BE2C (cell line): ENCODE results near the gene ARMC6.

Experiments
- DNase-seq: peaks from one replicate; pipeline ENCODE4 v3.0.0-alpha.2; 2020
- H3K27me3 ChIP-seq: fragments of 250-450 bp; sonication (Bioruptor Pico); 2 replicates; pipeline ENCODE4 v1.5.1; 2020; ENCODE audit warnings: mild to moderate bottlenecking
- H3K36me3 ChIP-seq: fragments of 250-450 bp; sonication (Bioruptor Pico); 2 replicates; pipeline ENCODE4 v1.5.1; 2020; ENCODE audit warnings: mild to moderate bottlenecking
- H3K4me1 ChIP-seq: fragments of 250-450 bp; sonication (Bioruptor Pico); 2 replicates; pipeline ENCODE4 v1.5.1; 2020
- H3K4me3 ChIP-seq: 2 replicates; pipeline ENCODE4 v1.5.1; 2011; ENCODE audit warnings: low read depth, low read length
- H3K9me3 ChIP-seq: fragments of 250-450 bp; sonication (Bioruptor Pico); 2 replicates; pipeline ENCODE4 v1.5.1; 2020
- CTCF ChIP-seq: IDR thresholded peaks from 2 replicates; pipeline ENCODE4 v1.5.1; 2012; ENCODE audit warnings: mild to moderate bottlenecking, low read depth, low read length

The ARMC6 gene

GRCh38 chr19:19062454-19063182 is 29.2 kb downstream of the ARMC6 start:
- DNase-seq: peak; percentile 40
- TF ChIP-seq CTCF: no peak
- Histone ChIP-seq H3K4me3 (peak overlapping the region; percentile 43), H3K36me3 (peaks cover 22% of the 10 kb centered on the region), H3K4me1 (no peaks in the 10 kb centered on the region), H3K27me3 (no peaks in the 10 kb centered on the region), H3K9me3 (no peaks in the 10 kb centered on the region)

GRCh38 chr19:19063183-19064097 is 30.0 kb downstream of the ARMC6 start, which contains the start of gene SLC25A42:
TSS of gene SLC25A42 (plus strand) at chr19:19063994. CDS start at chr19:19096125, 32,131 bp downstream.
- Histone ChIP-seq H3K9me3 (no peaks in the 10 kb centered on the region), H3K36me3 (peaks cover 14% of the 10 kb centered on the region), H3K27me3 (no peaks in the 10 kb centered on the region), H3K4me3 (peak within 1 kb of the TSS; percentile 66), H3K4me1 (no peaks in the 10 kb centered on the region)
- no peak for TF ChIP-seq CTCF
- peak; percentile 99 for DNase-seq

- Histone ChIP-seq H3K27me3 (no peaks in the 10 kb centered on the region), H3K36me3 (peaks cover 9% of the 10 kb centered on the region), H3K9me3 (no peaks in the 10 kb centered on the region), H3K4me1 (no peaks in the 10 kb centered on the region), H3K4me3 (peak overlapping the region; percentile 66)
- TF ChIP-seq CTCF: peak; percentile 27; the same call in 1 of the 2 replicates
- DNase-seq: no peak
Observed at GRCh38 chr19:19064098-19064722, 30.8 kb downstream of the ARMC6 start.

GRCh38 chr19:19064811-19065745 is 31.7 kb downstream of the ARMC6 start:
- no peak for DNase-seq
- H3K4me3 ChIP-seq: peak overlapping the region; percentile 66
- TF ChIP-seq CTCF: no peak
- peaks cover 4% of the 10 kb centered on the region; the same call in 1 of the 2 replicates for H3K36me3 ChIP-seq
- no peaks in the 10 kb centered on the region for H3K27me3 ChIP-seq
- H3K4me1 ChIP-seq: no peaks in the 10 kb centered on the region
- H3K9me3 ChIP-seq: no peaks in the 10 kb centered on the region

- no peaks in the 10 kb centered on the region for H3K4me1 ChIP-seq
- TF ChIP-seq CTCF: no peak
- no peaks in the 10 kb centered on the region for H3K9me3 ChIP-seq
- no peaks in the 10 kb centered on the region for H3K36me3 ChIP-seq
- H3K4me3 ChIP-seq: no peak overlapping the region
- H3K27me3 ChIP-seq: no peaks in the 10 kb centered on the region
- DNase-seq: no peak
Observed at GRCh38 chr19:19067276-19068072, 34.1 kb downstream of the ARMC6 start.
